DOHH2 (cell line): ENCODE measurements around the gene TASP1.

Source experiments
- CTCF ChIP-seq: fragments of 200-600 bp; sonication (generic); IDR thresholded peaks from one replicate; pipeline ENCODE4 v1.5.1; 2014; ENCODE audit warnings: antibody characterized with exemption, mild to moderate bottlenecking, low read depth, low read length; ENCODE audit not compliant: poor library complexity, severe bottlenecking
- EZH2phosphoT487 ChIP-seq: fragments of 200-600 bp; sonication (generic); IDR thresholded peaks from 2 replicates; pipeline ENCODE4 v1.6.1; 2017; ENCODE audit warnings: borderline replicate concordance, mild to moderate bottlenecking, antibody characterized with exemption, low read length, moderate library complexity, mixed read lengths

- no peak for TF ChIP-seq CTCF
- no peak for TF ChIP-seq EZH2phosphoT487
These were observed 108.6 kb downstream of the TASP1 start for GRCh38 chr20:13530146-13530545.
